NCI-H510A (cell line): ENCODE results near the gene MYBPC3.
"Not testable (repeated sequence)": the region's sequence is repeated elsewhere in the genome, so short reads cannot be mapped to it uniquely, and the experiment has no call there.

Experiments used
- DNase-seq: peaks from one replicate; lab custom pipeline; 2025; lab: John Stamatoyannopoulos, UW

Gene MYBPC3

GRCh38 chr11:47318166-47318565, 34.3 kb downstream of the MYBPC3 start:
- DNase-seq = no peak

GRCh38 chr11:47317064-47317828, 35.3 kb downstream of the MYBPC3 start:
- no peak for DNase-seq

GRCh38 chr11:47316501-47316900, 36.0 kb downstream of the MYBPC3 start:
- DNase-seq = not testable (repeated sequence)

- DNase-seq = no peak
Observed at GRCh38 chr11:47314992-47315391, 37.5 kb downstream of the MYBPC3 start.

- DNase-seq = no peak
Observed at GRCh38 chr11:47308050-47308823, 44.3 kb downstream of the MYBPC3 start.

- no peak for DNase-seq
Observed at GRCh38 chr11:47306484-47306844, 46.0 kb downstream of the MYBPC3 start.

GRCh38 chr11:47305734-47306483, 46.6 kb downstream of the MYBPC3 start:
- DNase-seq = no peak

GRCh38 chr11:47302853-47303252, 49.6 kb downstream of the MYBPC3 start:
- DNase-seq = no peak

GRCh38 chr11:47299078-47299477, 53.4 kb downstream of the MYBPC3 start:
- DNase-seq = no peak

- DNase-seq = no peak
Observed at GRCh38 chr11:47296045-47296444, 56.5 kb downstream of the MYBPC3 start.

GRCh38 chr11:47295385-47295784, 57.1 kb downstream of the MYBPC3 start:
- DNase-seq = no peak

- DNase-seq = no peak
Observed at GRCh38 chr11:47289856-47290255, 62.6 kb downstream of the MYBPC3 start.

- no peak for DNase-seq
Observed at GRCh38 chr11:47288066-47288465, 64.4 kb downstream of the MYBPC3 start.

- DNase-seq = no peak
Observed at GRCh38 chr11:47285969-47286770, 66.3 kb downstream of the MYBPC3 start.

GRCh38 chr11:47284151-47284550, 68.4 kb downstream of the MYBPC3 start:
- DNase-seq = no peak

GRCh38 chr11:47282462-47282861, 70.0 kb downstream of the MYBPC3 start:
- no peak for DNase-seq
